Fibroblast of lung (primary cell): ENCODE measurements around the gene ANTXRL. TPM values are rescaled to one million over a fixed set of nuclear protein-coding genes. Genes with fewer than 3 reads are reported as not detected.

Experiments
- DNase-seq, 2 donors: peaks; one replicate each; pipeline versions ENCODE4 v3.0.0 to v3.0.0-alpha.2; 2010; ENCODE audit warnings: low read depth in 2 of 2
- H2AFZ ChIP-seq: 2 replicates; pipeline ENCODE4 v1.5.1; 2012; ENCODE audit warnings: low read length, control low read depth, inconsistent platforms
- H3K27ac ChIP-seq: 2 replicates; pipeline ENCODE4 v1.5.1; 2011; ENCODE audit warnings: low read length, control low read depth; ENCODE audit not compliant: insufficient read depth
- H3K27me3 ChIP-seq: 2 replicates; pipeline ENCODE4 v1.5.1; 2011; ENCODE audit warnings: mild to moderate bottlenecking, low read length; ENCODE audit not compliant: control insufficient read depth, insufficient read depth
- H3K36me3 ChIP-seq: 2 replicates; pipeline ENCODE4 v1.5.1; 2011; ENCODE audit warnings: low read length; ENCODE audit not compliant: control insufficient read depth, insufficient read depth
- H3K4me1 ChIP-seq: 2 replicates; pipeline ENCODE4 v1.5.1; 2011; ENCODE audit warnings: low read length; ENCODE audit not compliant: control insufficient read depth, insufficient read depth; ENCODE audit errors: extremely low read depth
- H3K4me2 ChIP-seq: 2 replicates; pipeline ENCODE4 v1.5.1; 2011; ENCODE audit warnings: low read length, control low read depth; ENCODE audit not compliant: insufficient read depth; ENCODE audit errors: extremely low read depth
- H3K4me3 ChIP-seq, 4 experiments: fragments of 200-600 bp in 1 of 4; sonication (generic) in 1 of 4; replicated peaks in 1 of 4; 2 replicates each; pipeline ENCODE4 v1.5.1; 2011 to 2016; ENCODE audit warnings: low read length in 4 of 4, low read depth in 3 of 4, mild to moderate bottlenecking in 3 of 4, control low read depth in 2 of 4, inconsistent platforms in 1 of 4, mixed read lengths in 1 of 4; ENCODE audit not compliant: insufficient read depth in 1 of 4; ENCODE audit errors: control extremely low read depth in 1 of 4
- H3K79me2 ChIP-seq: 2 replicates; pipeline ENCODE4 v1.5.1; 2012; ENCODE audit warnings: mild to moderate bottlenecking, low read length, inconsistent platforms; ENCODE audit not compliant: control insufficient read depth, insufficient read depth
- H3K9ac ChIP-seq: 2 replicates; pipeline ENCODE4 v1.5.1; 2011; ENCODE audit warnings: mild to moderate bottlenecking, low read length, control low read depth; ENCODE audit not compliant: insufficient read depth
- H3K9me3 ChIP-seq: 2 replicates; pipeline ENCODE4 v1.5.1; 2012; ENCODE audit warnings: low read depth, low read length; ENCODE audit not compliant: control insufficient read depth, insufficient read depth
- H4K20me1 ChIP-seq: 2 replicates; pipeline ENCODE4 v1.5.1; 2011; ENCODE audit warnings: low read length; ENCODE audit not compliant: control insufficient read depth, insufficient read depth; ENCODE audit errors: extremely low read depth
- CTCF ChIP-seq, 2 donors: IDR thresholded peaks in 1 of 2; conservative IDR thresholded peaks in 1 of 2; 1 replicate in 1 of 2; 2 replicates in 1 of 2; pipeline ENCODE4 v1.5.1; 2011 to 2012; ENCODE audit warnings: low read length in 2 of 2, control low read depth in 1 of 2, inconsistent platforms in 1 of 2, low read depth in 1 of 2, mild to moderate bottlenecking in 1 of 2
- EZH2 ChIP-seq: IDR thresholded peaks from 2 replicates; pipeline ENCODE4 v1.5.1; 2012; ENCODE audit warnings: low read length, control low read depth, mild to moderate bottlenecking; ENCODE audit errors: missing control alignments
- polyA plus RNA-seq, 2 donors: library from polyadenylated mRNA; depleted of rRNA in 1 of 2; stranded (reverse) in 1 of 2; unstranded in 1 of 2; fragments of >200 nt; gene quantifications; 2 replicates each; pipeline ENCODE4 v1.2.1, GENCODE V29; 2011 to 2012; ENCODE audit warnings: missing spikeins in 1 of 2
- total RNA-seq: library from RNA; depleted of rRNA; stranded (reverse); fragments of >200 nt; gene quantifications from 2 replicates; pipeline ENCODE4 v1.2.1, GENCODE V29; 2014

ANTXRL gene
- total and polyA plus RNA-seq, 2 donors (not counting 1 experiment from before 2014, with no cell fraction given), result not detected

DNA sequence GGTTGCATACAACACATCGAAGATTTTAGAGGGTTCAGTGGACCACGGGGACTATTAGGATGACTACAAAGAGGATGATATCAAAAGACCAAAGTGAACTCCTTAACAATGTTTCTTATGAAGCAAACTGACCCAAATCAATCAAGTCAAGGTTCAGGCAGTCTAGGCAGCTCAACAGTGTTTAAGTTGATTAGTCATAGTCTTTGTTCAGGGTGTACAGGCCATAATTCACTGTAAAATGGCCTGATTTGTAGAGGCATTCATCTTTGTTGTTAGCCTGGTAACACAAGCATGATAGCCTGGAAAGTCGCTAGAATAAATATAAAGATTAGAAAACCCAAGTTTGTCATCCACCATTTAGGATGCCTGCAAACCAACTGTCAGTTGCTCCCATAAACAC is 32.6 kb downstream of the ANTXRL start:
- H2AFZ ChIP-seq, result no peak overlapping the region
- H4K20me1 ChIP-seq, result no peaks in the 10 kb centered on the region
- no peak for TF ChIP-seq CTCF (conservative IDR thresholded peaks at IDR 0.05 in 1 of 2, IDR thresholded peaks at IDR 0.05 in 1 of 2; ENCODE audit: low read depth in 1 of 2, low read length in 2 of 2)
- TF ChIP-seq EZH2, result no peak
- peaks cover 5% of the 10 kb centered on the region for H3K27me3 ChIP-seq
- no peaks in the 10 kb centered on the region for H3K79me2 ChIP-seq
- no peaks in the 10 kb centered on the region for H3K4me1 ChIP-seq
- H3K27ac ChIP-seq, result no peak overlapping the region
- H3K9ac ChIP-seq, result no peak overlapping the region
- no peak overlapping the region for H3K4me3 ChIP-seq
- no peaks in the 10 kb centered on the region for H3K36me3 ChIP-seq
- H3K9me3 ChIP-seq, result no peaks in the 10 kb centered on the region
- DNase-seq, result no peak
- H3K4me2 ChIP-seq, result no peak overlapping the region

DNA sequence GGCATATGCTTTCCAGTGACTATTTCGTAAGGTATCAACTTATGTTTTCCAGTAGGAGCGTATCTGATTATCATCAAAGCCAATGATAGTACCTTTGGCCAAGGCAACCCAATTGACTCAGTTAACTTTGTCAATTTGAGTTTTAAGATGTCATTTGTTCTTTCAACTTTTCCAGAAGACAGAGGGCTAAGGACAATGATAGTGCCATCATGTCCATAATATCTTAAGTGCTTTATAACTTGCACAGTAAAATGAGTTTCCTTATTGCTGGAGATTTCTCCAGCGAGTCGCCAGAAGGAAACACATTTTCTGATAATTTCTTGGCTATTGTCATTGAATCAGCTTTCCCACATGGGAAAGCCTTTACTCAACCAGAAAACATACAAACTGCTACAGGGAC is 35.0 kb downstream of the ANTXRL start:
- Histone ChIP-seq H3K4me1 (no peaks in the 10 kb centered on the region), H3K27me3 (peaks cover 5% of the 10 kb centered on the region), H3K79me2 (no peaks in the 10 kb centered on the region), H3K9ac (no peak overlapping the region), H3K4me3 (no peak overlapping the region), H3K4me2 (no peak overlapping the region), H3K36me3 (no peaks in the 10 kb centered on the region), H2AFZ (no peak overlapping the region), H4K20me1 (no peaks in the 10 kb centered on the region), H3K9me3 (no peaks in the 10 kb centered on the region), H3K27ac (no peak overlapping the region)
- no peak for TF ChIP-seq CTCF (conservative IDR thresholded peaks at IDR 0.05 in 1 of 2, IDR thresholded peaks at IDR 0.05 in 1 of 2; ENCODE audit: low read depth in 1 of 2, low read length in 2 of 2)
- TF ChIP-seq EZH2, result no peak
- DNase-seq, result no peak

GRCh38 chr10:46323176-46323575 is 36.4 kb downstream of the ANTXRL start:
- H3K36me3 ChIP-seq, result no peaks in the 10 kb centered on the region
- no peaks in the 10 kb centered on the region for H3K79me2 ChIP-seq
- H3K9me3 ChIP-seq, result no peaks in the 10 kb centered on the region
- peaks cover 2% of the 10 kb centered on the region for H3K27me3 ChIP-seq
- H3K4me3 ChIP-seq, result no peak overlapping the region
- no peak for DNase-seq
- no peak overlapping the region for H3K9ac ChIP-seq
- H3K4me2 ChIP-seq, result no peak overlapping the region
- no peak overlapping the region for H2AFZ ChIP-seq
- no peaks in the 10 kb centered on the region for H3K4me1 ChIP-seq
- no peak for TF ChIP-seq EZH2
- no peak for TF ChIP-seq CTCF (conservative IDR thresholded peaks at IDR 0.05 in 1 of 2, IDR thresholded peaks at IDR 0.05 in 1 of 2; ENCODE audit: low read depth in 1 of 2, low read length in 2 of 2)
- H3K27ac ChIP-seq, result no peak overlapping the region
- no peaks in the 10 kb centered on the region for H4K20me1 ChIP-seq
